H1 (cell line): ENCODE results near the gene GPM6B. TPM values are rescaled to one million over a fixed set of nuclear protein-coding genes. Genes with fewer than 3 reads are reported as not detected.

ENCODE experiments used
- ATF2 ChIP-seq: IDR thresholded peaks from 2 replicates; pipeline ENCODE4 v1.6.1; 2012; ENCODE audit warnings: low read length, inconsistent platforms
- KDM1A ChIP-seq: fragments of 200-600, 300-600 bp; sonication (generic); IDR thresholded peaks from 2 replicates; pipeline ENCODE4 v1.7.1; 2016; ENCODE audit warnings: mild to moderate bottlenecking, low read length, borderline replicate concordance
- polyA plus RNA-seq, 7 experiments: library from polyadenylated mRNA; depleted of rRNA in 3 of 7; stranded (reverse) in 5 of 7; unstranded in 2 of 7; fragments of >200 nt in 5 of 7; fragments of 200-250 nt in 2 of 7; gene quantifications; 1 replicate in 5 of 7; 2 replicates in 1 of 7; 4 replicates in 1 of 7; pipeline versions ENCODE4 v1.2.1 to v1.2.3, GENCODE V29; 2011 to 2013; ENCODE audit warnings: missing spikeins in 2 of 7, mixed read lengths in 2 of 7
- total RNA-seq: library from RNA; stranded (reverse); fragmentation: NEBNext Ultra II Directional; extraction: Animal tissue kit (Norgen Biotek cat#: 25700); gene quantifications from 2 replicates; pipeline ENCODE4 v1.2.1, GENCODE V29; 2021

GPM6B gene
- total and polyA plus RNA-seq, 2 of the 8 experiments (the other 6 are each of a cell fraction or from before 2014, with no cell fraction given): 132 to 175 TPM

- TF ChIP-seq ATF2 (no peak), KDM1A (no peak)
Measured at GRCh38 chrX:13863324-13863723, 46.4 kb upstream of the GPM6B start (continued).
